SK-N-SH treated with all-trans-retinoic acid at 6 μM for 48 hours (cell line): ENCODE results near the gene HOXD12.

Experiments
- ATAC-seq: fragments of 200-7000 bp; cut with Tn5 transposase; 3 replicates; pipeline ENCODE4 v1.9.1; 2020; ENCODE audit warnings: mild to moderate bottlenecking, moderate library complexity
- ARNTL ChIP-seq: fragments of 450-650 bp; formaldehyde crosslinking; IDR thresholded peaks from 2 replicates; pipeline ENCODE4 v1.5.0; 2020; ENCODE audit warnings: low read depth, mild to moderate bottlenecking, moderate library complexity, borderline replicate concordance
- BACH2 ChIP-seq: fragments of 250-450 bp; sonication (Bioruptor Pico); IDR thresholded peaks from 2 replicates; pipeline ENCODE4 v1.9.0; 2021; ENCODE audit warnings: mild to moderate bottlenecking, borderline replicate concordance
- CREB5 ChIP-seq: fragments of 250-450 bp; sonication (Bioruptor Pico); IDR thresholded peaks from 2 replicates; pipeline ENCODE4 v1.5.1; 2020; ENCODE audit warnings: low read depth, mild to moderate bottlenecking, moderate library complexity
- CSDC2 ChIP-seq: fragments of 250-450 bp; sonication (Bioruptor Pico); IDR thresholded peaks from 2 replicates; pipeline ENCODE4 v1.5.0; 2020; ENCODE audit warnings: mild to moderate bottlenecking, moderate library complexity
- CSRNP3 ChIP-seq: fragments of 250-450 bp; sonication (Bioruptor Pico); IDR thresholded peaks from 2 replicates; pipeline ENCODE4 v1.5.1; 2021; ENCODE audit warnings: mild to moderate bottlenecking, moderate library complexity
- ESRRG ChIP-seq: fragments of 250-450 bp; sonication (Bioruptor Pico); IDR thresholded peaks from 2 replicates; pipeline ENCODE4 v1.6.1; 2021; ENCODE audit warnings: mild to moderate bottlenecking
- GLIS3 ChIP-seq: fragments of 250-450 bp; sonication (Bioruptor Pico); IDR thresholded peaks from 2 replicates; pipeline ENCODE4 v1.5.0; 2020; ENCODE audit warnings: mild to moderate bottlenecking, moderate library complexity
- ISL1 ChIP-seq: fragments of 250-450 bp; sonication (Bioruptor Pico); IDR thresholded peaks from 2 replicates; pipeline ENCODE4 v2.1.2; 2022; ENCODE audit warnings: mild to moderate bottlenecking, moderate library complexity
- OSR1 ChIP-seq: fragments of 250-450 bp; sonication (Bioruptor Pico); IDR thresholded peaks from 2 replicates; pipeline ENCODE4 v1.8.0; 2022; ENCODE audit warnings: moderate library complexity, mild to moderate bottlenecking, inconsistent platforms
- PATZ1 ChIP-seq: fragments of 250-450 bp; sonication (Bioruptor Pico); IDR thresholded peaks from 2 replicates; pipeline ENCODE4 v1.8.0; 2020; ENCODE audit warnings: mild to moderate bottlenecking, moderate library complexity, borderline replicate concordance
- POU6F1 ChIP-seq: fragments of 250-450 bp; sonication (Bioruptor Pico); IDR thresholded peaks from 2 replicates; pipeline ENCODE4 v1.8.0; 2021; ENCODE audit warnings: low read depth, mild to moderate bottlenecking, moderate library complexity, borderline replicate concordance
- PPARA ChIP-seq: fragments of 250-450 bp; sonication (Bioruptor Pico); IDR thresholded peaks from 2 replicates; pipeline ENCODE4 v1.5.0; 2020; ENCODE audit warnings: mild to moderate bottlenecking, borderline replicate concordance
- RARB ChIP-seq: fragments of 250-450 bp; sonication (Bioruptor Pico); IDR thresholded peaks from 2 replicates; pipeline ENCODE4 v1.8.0; 2021; ENCODE audit warnings: mild to moderate bottlenecking, moderate library complexity
- SNAI2 ChIP-seq: fragments of 250-450 bp; sonication (Bioruptor Pico); IDR thresholded peaks from 2 replicates; pipeline ENCODE4 v1.5.0; 2020; ENCODE audit warnings: mild to moderate bottlenecking, moderate library complexity
- TCF4 ChIP-seq: fragments of 250-450 bp; sonication (Bioruptor Pico); IDR thresholded peaks from 2 replicates; pipeline ENCODE4 v1.8.0; 2021; ENCODE audit warnings: mild to moderate bottlenecking, moderate library complexity, borderline replicate concordance
- TOX ChIP-seq: fragments of 250-450 bp; sonication (Bioruptor Pico); IDR thresholded peaks from 2 replicates; pipeline ENCODE4 v1.8.0; 2021; ENCODE audit warnings: mild to moderate bottlenecking, moderate library complexity, borderline replicate concordance
- TSHZ2 ChIP-seq: fragments of 250-450 bp; sonication (Bioruptor Pico); IDR thresholded peaks from 2 replicates; pipeline ENCODE4 v1.5.0; 2020; ENCODE audit warnings: mild to moderate bottlenecking, moderate library complexity
- ZC3H10 ChIP-seq: fragments of 250-450 bp; sonication (Bioruptor Pico); IDR thresholded peaks from 2 replicates; pipeline ENCODE4 v1.5.1; 2021; ENCODE audit warnings: mild to moderate bottlenecking, moderate library complexity
- ZFP3 ChIP-seq: fragments of 250-450 bp; sonication (Bioruptor Pico); IDR thresholded peaks from 2 replicates; pipeline ENCODE4 v1.5.0; 2020; ENCODE audit warnings: mild to moderate bottlenecking, moderate library complexity
- ZFP30 ChIP-seq: fragments of 450-650 bp; formaldehyde crosslinking; IDR thresholded peaks from 2 replicates; pipeline ENCODE4 v1.5.0; 2022; ENCODE audit warnings: mild to moderate bottlenecking, moderate library complexity
- ZNF565 ChIP-seq: fragments of 450-650 bp; formaldehyde crosslinking; conservative IDR thresholded peaks from 2 replicates; pipeline ENCODE4 v1.5.0; 2020; ENCODE audit warnings: low read depth, mild to moderate bottlenecking, moderate library complexity
- ZNF70 ChIP-seq: fragments of 450-650 bp; formaldehyde crosslinking; IDR thresholded peaks from 2 replicates; pipeline ENCODE4 v1.5.0; 2020; ENCODE audit warnings: mild to moderate bottlenecking, moderate library complexity
- ZNF8 ChIP-seq: fragments of 450-650 bp; formaldehyde crosslinking; IDR thresholded peaks from 2 replicates; pipeline ENCODE4 v1.5.0; 2020; ENCODE audit warnings: mild to moderate bottlenecking, moderate library complexity

HOXD12 gene

GRCh38 chr2:176137252-176137580 lies 37.6 kb downstream of the HOXD12 start:
- TF ChIP-seq TCF4, result no peak
- TF ChIP-seq ISL1 (CRISPR knock-in tag), result no peak
- TF ChIP-seq CSDC2 (CRISPR knock-in tag), result no peak
- no peak for TF ChIP-seq BACH2 (CRISPR knock-in tag)
- TF ChIP-seq ZNF565 (CRISPR knock-in tag), result no peak
- TF ChIP-seq ARNTL (CRISPR knock-in tag), result no peak
- TF ChIP-seq ZNF70 (CRISPR knock-in tag), result no peak
- TF ChIP-seq CREB5 (CRISPR knock-in tag), result no peak
- no peak for TF ChIP-seq TSHZ2 (CRISPR knock-in tag)
- no peak for TF ChIP-seq ZNF8 (CRISPR knock-in tag)
- no peak for TF ChIP-seq PATZ1 (CRISPR knock-in tag)
- no peak for TF ChIP-seq OSR1
- TF ChIP-seq ZFP3 (CRISPR knock-in tag), result no peak
- TF ChIP-seq ESRRG (CRISPR knock-in tag), result no peak
- no peak for TF ChIP-seq SNAI2 (CRISPR knock-in tag)
- TF ChIP-seq ZC3H10 (CRISPR knock-in tag), result no peak
- TF ChIP-seq GLIS3, result no peak
- TF ChIP-seq ZFP30 (CRISPR knock-in tag), result no peak
- no peak for ATAC-seq

- no peak for ATAC-seq
- no peak for TF ChIP-seq TSHZ2 (CRISPR knock-in tag)
- TF ChIP-seq ZC3H10 (CRISPR knock-in tag), result no peak
- TF ChIP-seq, all 23 proteins: peak for 0
These were observed 38.3 kb downstream of the HOXD12 start for GRCh38 chr2:176137906-176138305.

- no peak for ATAC-seq
- TF ChIP-seq CSRNP3 (no peak), ZFP3 (CRISPR knock-in tag) (no peak), SNAI2 (CRISPR knock-in tag) (no peak), ZNF565 (CRISPR knock-in tag) (no peak), POU6F1 (CRISPR knock-in tag) (no peak), ZNF8 (CRISPR knock-in tag) (no peak), OSR1 (no peak), ZFP30 (CRISPR knock-in tag) (no peak), RARB (CRISPR knock-in tag) (no peak), PATZ1 (CRISPR knock-in tag) (no peak), ESRRG (CRISPR knock-in tag) (no peak), TOX (CRISPR knock-in tag) (no peak), PPARA (CRISPR knock-in tag) (no peak)
These were observed 38.9 kb downstream of the HOXD12 start for GRCh38 chr2:176138526-176138922.
